Activated T-cell treated with anti-CD3 and anti-CD28 coated beads for 1 hour (primary cell): ENCODE results near the gene PRDM15.

Source experiments
- DNase-seq: peaks from one replicate; pipeline ENCODE4 v3.0.0-alpha.2; 2020; ENCODE audit warnings: low read depth

PRDM15 gene

GRCh38 chr21:41762753-41763152 lies 116.4 kb downstream of the PRDM15 start:
- no peak for DNase-seq

- no peak for DNase-seq
Measured at GRCh38 chr21:41761934-41762635, 117.1 kb downstream of the PRDM15 start.

- DNase-seq, result no peak
Measured at GRCh38 chr21:41761211-41761933, 117.8 kb downstream of the PRDM15 start.

GRCh38 chr21:41760411-41760810 lies 118.7 kb downstream of the PRDM15 start:
- DNase-seq, result no peak

- no peak for DNase-seq
Measured at GRCh38 chr21:41759926-41760325, 119.2 kb downstream of the PRDM15 start.

GRCh38 chr21:41759214-41759840 lies 119.8 kb downstream of the PRDM15 start:
- DNase-seq, result no peak

- DNase-seq, result no peak
Measured at GRCh38 chr21:41758550-41758949, 120.6 kb downstream of the PRDM15 start.

GRCh38 chr21:41755934-41756773 lies 123.0 kb downstream of the PRDM15 start:
- DNase-seq, result no peak

GRCh38 chr21:41755258-41755933 lies 123.7 kb downstream of the PRDM15 start:
- DNase-seq, result no peak

- no peak for DNase-seq
Measured at GRCh38 chr21:41754479-41754891, 124.7 kb downstream of the PRDM15 start.

- no peak for DNase-seq
Measured at GRCh38 chr21:41753006-41753898, 125.9 kb downstream of the PRDM15 start.

- DNase-seq, result no peak
Measured at GRCh38 chr21:41752231-41752681, 126.9 kb downstream of the PRDM15 start.

- no peak for DNase-seq
Measured at GRCh38 chr21:41751611-41752011, 127.5 kb downstream of the PRDM15 start.

- no peak for DNase-seq
Measured at GRCh38 chr21:41750532-41751151, 128.5 kb downstream of the PRDM15 start.

- DNase-seq, result no peak
Measured at GRCh38 chr21:41750051-41750450, 129.1 kb downstream of the PRDM15 start.

GRCh38 chr21:41749286-41749685 lies 129.9 kb downstream of the PRDM15 start:
- no peak for DNase-seq
